Neural cell (in vitro differentiated cells): Measurements from ENCODE around the gene SLC22A14.

Source experiments
- CTCF ChIP-seq: fragments of 450-650 bp; IDR thresholded peaks from 2 replicates; pipeline ENCODE4 v1.5.1; 2014; ENCODE audit warnings: antibody characterized with exemption, mild to moderate bottlenecking, moderate library complexity; ENCODE audit not compliant: poor library complexity, severe bottlenecking
- EP300 ChIP-seq: fragments of 450-650 bp; conservative IDR thresholded peaks from 2 replicates; pipeline ENCODE4 v1.6.1; 2014; ENCODE audit warnings: antibody characterized with exemption, mild to moderate bottlenecking, moderate library complexity; ENCODE audit not compliant: poor library complexity, severe bottlenecking
- EZH2 ChIP-seq: fragments of 200-600, 300-800 bp; shearing (Covaris generic), sonication (generic); IDR thresholded peaks from 2 replicates; pipeline ENCODE4 v1.6.1; 2014; ENCODE audit warnings: antibody characterized with exemption, low read length, borderline replicate concordance, mild to moderate bottlenecking; ENCODE audit not compliant: insufficient read depth, poor library complexity, severe bottlenecking
- MXI1 ChIP-seq: fragments of 450-650 bp; conservative IDR thresholded peaks from 2 replicates; pipeline ENCODE4 v1.6.1; 2014; ENCODE audit warnings: antibody characterized with exemption, mild to moderate bottlenecking; ENCODE audit not compliant: poor library complexity, severe bottlenecking
- POLR2AphosphoS5 ChIP-seq: IDR thresholded peaks from 2 replicates; pipeline ENCODE4 v1.6.1; 2012
- RAD21 ChIP-seq: fragments of 450-650 bp; conservative IDR thresholded peaks from 2 replicates; pipeline ENCODE4 v1.6.1; 2014; ENCODE audit warnings: antibody characterized with exemption, mild to moderate bottlenecking, moderate library complexity
- REST ChIP-seq: IDR thresholded peaks from 2 replicates; pipeline ENCODE4 v1.6.1; 2012; ENCODE audit warnings: borderline replicate concordance
- SMC3 ChIP-seq: fragments of 450-650 bp; conservative IDR thresholded peaks from 2 replicates; pipeline ENCODE4 v1.6.1; 2014; ENCODE audit warnings: antibody characterized with exemption, mild to moderate bottlenecking, moderate library complexity; ENCODE audit not compliant: poor library complexity
- TAF1 ChIP-seq: IDR thresholded peaks from 2 replicates; pipeline ENCODE4 v1.6.1; 2012; ENCODE audit warnings: low read depth

- TF ChIP-seq CTCF, result no peak
- no peak for TF ChIP-seq EP300
- no peak for TF ChIP-seq SMC3
- no peak for TF ChIP-seq REST
- no peak for TF ChIP-seq TAF1
- no peak for TF ChIP-seq EZH2
- no peak for TF ChIP-seq RAD21
- no peak for TF ChIP-seq POLR2AphosphoS5
- no peak for TF ChIP-seq MXI1
These were observed 53.2 kb downstream of the SLC22A14 start for GRCh38 chr3:38335263-38335662.
